NCI-H748 (cell line): ENCODE data around the gene GNGT2.

ENCODE experiments used
- DNase-seq: peaks from one replicate; lab custom pipeline; 2025; ENCODE audit not compliant: unreplicated experiment; lab: John Stamatoyannopoulos, UW

GNGT2 gene

DNA sequence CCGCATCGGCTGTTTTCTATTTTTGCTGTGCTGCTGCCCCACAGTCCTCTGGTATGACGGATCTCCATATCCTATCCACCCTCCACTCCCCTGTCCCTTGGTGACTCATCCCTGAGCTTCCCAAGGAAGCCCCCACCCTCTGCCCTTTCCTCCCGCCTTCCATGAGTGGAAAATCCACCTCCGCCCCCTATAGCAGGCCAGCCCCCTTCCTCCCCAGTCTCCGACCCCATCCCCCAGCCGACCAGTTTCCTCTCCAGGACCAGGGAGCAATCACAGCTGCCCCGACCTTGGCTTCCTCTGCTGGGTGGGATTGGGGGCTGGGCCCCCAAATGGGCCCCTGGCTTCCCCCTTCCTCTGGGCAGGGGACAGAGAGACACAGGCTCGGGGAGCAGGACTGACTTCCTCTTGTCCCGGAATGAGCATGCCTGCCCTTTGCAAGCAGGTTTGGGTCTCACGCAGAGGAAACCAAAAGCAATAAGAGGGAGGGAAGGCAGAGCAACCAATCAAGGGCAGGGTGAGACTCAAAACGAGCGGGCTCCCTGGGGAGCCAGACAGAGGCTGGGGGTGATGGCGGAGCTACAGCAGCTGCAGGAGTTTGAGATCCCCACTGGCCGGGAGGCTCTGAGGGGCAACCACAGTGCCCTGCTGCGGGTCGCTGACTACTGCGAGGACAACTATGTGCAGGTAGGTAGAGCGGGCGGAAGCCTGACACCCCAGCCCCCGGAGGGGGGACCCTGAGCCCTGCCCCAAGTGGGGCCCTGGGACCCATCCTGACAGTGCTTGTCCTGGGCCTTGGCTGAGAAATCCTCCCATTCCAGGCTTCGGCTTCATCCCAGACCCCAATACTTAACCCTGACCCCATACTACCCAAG lies at the start of gene GNGT2, which contains the start of gene ABI3:
GNGT2 (minus strand) TSS at position 417 of the 872 bp plus-strand sequence. CDS start 3,152 bp downstream, outside the sequence.
ABI3 (plus strand) TSS at position 550 of the 872 bp plus-strand sequence; CDS start at position 568, 18 bp downstream.
- no peak for DNase-seq

DNA sequence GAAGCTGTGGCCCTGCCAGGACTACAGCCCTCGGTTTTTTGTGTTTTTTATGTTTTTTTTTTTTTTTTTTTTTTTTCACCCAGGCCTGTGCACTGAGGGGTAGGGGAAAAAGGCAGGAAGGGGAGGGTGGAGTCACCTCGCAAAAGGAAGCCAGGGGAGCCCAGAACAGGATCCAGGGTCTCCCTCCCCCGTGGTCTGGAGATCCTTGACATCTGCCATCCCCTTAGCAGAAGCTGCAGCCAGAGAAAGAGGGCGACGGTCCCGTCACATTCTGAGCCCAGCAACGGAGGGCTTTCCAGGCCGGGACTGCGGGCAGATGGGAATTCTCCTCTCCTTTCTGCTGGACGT lies 49.3 kb upstream of the GNGT2 start:
- DNase-seq, result no peak

DNA sequence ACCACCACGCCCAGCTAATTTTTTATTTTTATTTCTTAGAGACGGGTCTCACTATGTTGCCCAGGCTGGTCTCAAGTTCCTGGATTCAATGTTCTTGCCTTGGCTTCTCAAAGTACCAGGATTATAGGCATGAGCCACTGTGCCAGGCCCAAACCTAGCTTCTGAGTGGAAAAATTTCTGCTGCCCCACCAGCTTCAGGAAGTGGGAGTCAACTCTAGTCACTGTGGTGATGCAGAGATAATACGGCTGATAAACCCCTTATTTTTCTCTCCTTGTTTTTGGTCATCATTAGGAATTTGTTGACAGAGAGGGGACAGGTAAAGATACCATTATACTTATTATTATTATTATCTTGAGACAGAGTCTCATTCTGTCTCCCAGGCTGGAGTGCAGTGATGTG lies 48.0 kb upstream of the GNGT2 start:
- DNase-seq, result no peak

DNA sequence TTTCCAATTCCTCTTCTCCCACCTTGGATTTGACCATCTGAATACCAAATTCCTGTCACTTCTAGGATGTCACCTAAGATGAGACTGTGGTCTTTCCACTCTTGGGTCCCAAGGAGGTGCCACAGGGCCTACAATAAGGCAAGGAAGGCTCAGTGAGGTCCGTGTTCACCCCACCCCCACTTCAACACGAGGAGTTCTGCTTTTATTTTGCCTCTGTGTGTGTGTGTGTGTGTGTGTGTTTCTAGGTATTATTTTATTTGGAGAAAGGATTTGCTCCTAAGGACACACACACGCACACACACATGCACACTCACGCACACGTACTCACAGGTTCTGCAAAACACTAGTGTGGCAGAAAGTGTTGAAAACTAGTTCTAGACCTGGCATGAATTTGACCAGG lies 44.8 kb upstream of the GNGT2 start:
- DNase-seq, result no peak

DNA sequence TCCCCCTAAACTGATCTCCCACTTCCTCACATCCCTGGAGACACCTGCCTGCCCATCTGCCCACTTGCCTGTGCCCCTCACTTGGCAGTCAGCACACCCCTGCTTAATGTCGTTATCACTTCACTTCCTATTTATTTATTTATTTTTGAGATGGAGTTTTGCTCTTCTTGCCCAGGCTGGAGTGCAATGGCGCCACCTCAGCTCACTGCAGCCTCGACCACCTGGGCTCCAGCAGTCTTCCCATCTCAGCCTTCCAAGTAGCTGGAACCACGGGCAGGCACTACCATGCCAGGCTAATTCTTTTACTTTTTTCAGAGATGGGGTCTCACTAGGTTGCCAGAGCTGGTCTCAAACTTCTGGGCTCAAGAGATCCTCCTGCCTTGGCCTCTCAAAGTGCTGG lies 43.7 kb upstream of the GNGT2 start:
- DNase-seq, result no peak

DNA sequence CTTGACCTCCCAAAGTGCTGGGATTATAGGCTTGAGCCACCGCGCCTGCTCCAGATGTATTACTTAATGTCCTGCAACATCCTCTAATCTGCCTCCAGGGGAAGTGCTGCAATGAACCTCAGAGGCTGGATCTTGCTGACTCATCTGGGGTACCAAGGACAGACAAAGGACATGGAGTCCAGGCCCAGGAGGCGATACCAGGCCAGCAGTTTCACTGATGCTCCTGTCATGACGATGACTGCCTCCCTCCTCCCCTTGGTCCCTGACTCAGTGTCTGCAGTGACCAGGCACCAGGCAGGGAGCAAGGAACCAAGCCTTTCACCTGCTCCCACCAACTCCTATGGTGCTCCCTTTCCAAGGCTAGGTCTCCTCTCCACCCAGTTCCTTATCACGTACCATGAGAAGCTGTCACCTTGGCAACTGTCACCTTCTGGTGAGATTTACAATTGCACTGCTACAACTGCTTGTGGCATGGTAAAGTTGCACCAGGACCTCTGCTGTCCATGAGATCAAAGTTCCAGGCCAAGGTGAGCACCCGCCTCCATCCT lies 41.8 kb upstream of the GNGT2 start:
- DNase-seq, result no peak

DNA sequence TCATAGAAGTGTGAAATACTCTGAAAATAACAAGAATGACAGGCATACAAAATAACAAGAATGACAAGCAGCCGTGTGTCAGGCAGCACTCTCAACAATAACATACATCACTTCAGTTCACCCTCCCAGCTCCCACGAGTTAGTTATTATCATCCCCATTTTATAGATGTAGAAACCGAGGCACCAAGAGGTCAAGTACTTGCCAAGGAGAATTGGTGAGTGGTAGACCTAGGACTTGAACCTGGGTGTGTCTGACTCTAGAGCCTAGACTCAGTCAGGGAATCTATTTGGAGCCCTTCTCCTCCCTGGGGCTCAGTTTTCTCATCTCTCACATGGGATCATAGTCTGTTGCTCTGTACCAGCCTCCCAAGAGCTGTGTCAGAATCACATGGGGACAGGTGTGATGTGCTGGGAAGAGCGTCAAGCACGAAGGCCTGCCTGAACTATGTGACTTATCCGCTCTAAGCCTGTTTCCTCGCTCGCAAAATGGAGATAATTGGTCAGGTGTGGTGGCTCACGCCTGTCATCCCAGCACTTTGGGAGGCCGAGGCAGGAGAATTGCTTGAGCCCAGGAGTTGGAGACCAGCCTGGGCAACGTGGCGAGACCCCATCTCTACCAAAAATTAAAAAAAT lies 39.6 kb upstream of the GNGT2 start:
- DNase-seq, result no peak

DNA sequence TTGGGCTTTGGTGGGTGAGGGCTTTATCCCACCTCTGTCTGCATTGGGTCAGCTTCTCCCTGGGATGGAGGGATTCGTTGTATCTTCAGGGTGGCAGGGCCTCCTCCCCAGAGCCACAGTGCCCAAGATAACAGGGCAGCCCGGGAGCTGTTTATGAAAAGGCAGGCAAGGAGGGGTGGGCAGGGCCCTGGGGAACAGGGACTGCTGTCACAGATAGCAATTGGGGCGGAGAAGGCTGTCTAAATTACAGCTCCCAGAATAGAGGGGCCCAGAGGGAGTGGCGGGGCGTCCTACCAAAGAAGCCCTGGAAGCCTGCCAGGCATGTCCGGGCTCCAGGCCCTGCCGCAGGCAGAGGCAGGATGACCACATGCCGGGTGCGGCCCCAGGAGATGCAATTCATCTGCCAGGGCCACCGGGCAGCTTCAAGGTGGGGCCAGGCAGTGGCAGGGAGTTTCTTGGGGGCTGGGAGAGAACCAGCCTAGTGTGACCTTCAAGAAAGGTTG lies 39.0 kb upstream of the GNGT2 start:
- DNase-seq, result no peak

DNA sequence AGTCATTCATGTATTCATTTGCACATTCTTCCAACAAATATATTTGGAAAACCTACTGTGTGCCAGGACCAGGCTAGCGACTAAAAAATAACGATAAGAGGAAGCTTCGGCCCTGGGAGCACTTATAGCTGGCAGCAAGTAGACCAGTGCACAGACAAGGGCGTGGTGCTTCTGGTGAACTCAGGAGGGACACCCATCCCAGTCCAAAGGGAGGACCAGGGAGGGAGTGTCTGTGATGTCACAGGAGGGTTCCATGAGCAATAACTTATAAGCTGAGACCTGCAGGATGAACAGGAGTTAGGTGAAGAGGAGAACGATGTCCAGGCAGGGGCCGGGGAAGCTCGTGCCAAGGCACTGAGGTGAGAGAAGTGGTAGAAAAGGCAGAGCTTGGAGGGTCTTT lies 37.6 kb upstream of the GNGT2 start:
- DNase-seq, result no peak

DNA sequence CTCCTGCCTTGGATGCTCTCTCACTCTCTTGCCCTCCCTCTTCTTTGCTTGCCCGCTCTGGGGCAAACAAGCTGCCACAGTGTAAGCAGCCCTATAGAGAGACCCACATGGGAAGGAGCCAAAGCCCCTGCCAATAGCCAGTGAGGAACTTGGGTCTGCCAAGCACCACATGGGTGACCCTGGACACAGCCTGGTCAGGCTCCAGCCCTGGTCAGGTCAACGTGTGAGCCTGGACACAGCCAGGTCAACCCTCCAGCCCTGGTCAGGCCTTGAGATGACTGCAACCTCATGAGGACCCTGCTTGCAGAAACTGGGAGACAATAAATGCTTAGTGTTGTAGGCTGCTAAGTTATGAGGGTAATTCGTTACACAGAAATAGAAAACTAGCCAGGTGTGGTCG lies 34.5 kb upstream of the GNGT2 start:
- no peak for DNase-seq

DNA sequence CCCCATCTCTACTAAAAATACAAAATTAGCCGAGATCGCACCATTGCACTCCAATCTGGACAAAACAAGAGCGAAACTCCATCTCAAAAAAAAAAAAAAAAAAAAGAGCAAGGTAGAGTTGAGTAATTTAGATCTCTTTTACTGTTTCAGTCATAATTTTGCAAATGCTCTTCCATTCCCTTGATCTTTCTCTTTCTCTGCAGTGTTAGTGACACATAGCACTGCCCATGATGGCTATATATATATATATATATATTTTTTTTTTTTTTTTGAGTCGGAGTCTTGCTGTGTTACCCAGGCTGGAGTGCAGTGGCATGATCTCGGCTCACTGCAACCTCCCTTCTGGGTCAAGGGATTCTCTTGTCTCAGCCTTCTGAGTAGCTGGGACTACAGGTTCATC lies 32.4 kb upstream of the GNGT2 start:
- no peak for DNase-seq

DNA sequence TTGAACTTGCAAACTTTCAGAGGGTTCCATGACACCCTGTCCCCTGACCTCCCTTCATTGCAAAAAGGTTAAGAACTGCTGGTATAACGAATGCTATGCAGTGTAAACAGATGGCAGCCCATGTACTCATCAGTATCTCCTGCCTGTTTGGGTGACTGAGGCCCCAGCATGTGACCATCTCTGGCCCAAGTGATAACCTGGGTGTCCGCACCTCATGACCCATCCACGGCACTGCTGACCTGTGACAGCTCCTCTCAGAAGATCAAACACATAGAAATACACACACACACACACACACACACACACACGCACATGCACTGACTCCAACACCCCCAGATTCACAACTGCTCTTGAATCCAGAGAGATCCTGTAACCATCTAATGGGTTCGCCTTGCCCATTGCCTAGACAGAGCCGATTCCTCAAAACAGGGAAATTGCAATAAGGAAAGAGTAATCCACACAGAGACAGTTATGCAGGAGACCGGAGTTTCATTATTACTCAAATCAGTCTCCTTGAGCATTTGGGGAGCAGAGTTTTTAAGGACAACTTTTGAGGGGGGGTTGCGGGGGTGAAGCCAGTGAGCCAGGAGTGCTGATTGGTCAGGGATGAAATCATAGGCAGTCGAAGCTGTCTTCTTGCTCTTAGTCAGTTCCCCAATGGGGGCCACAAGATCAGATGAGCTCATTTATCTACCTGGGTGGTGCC lies 31.5 kb upstream of the GNGT2 start:
- no peak for DNase-seq

DNA sequence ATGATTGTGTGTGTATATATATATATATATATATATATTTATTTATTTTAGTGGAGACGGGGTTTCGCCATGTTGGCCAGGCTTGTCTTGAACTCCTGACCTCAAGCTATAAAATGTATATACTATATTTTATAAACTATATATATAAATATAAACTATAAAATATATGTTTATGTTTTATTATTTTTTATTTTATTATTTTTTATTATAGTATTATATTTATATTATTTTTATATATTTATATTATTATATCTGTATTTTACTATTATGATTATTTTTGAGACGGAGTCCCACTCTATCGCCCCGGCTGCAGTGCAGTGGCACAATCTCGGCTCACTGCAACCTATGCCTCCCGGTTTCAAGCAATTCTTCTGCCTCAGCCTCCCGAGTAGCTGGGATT lies 30.7 kb upstream of the GNGT2 start:
- DNase-seq, result no peak

DNA sequence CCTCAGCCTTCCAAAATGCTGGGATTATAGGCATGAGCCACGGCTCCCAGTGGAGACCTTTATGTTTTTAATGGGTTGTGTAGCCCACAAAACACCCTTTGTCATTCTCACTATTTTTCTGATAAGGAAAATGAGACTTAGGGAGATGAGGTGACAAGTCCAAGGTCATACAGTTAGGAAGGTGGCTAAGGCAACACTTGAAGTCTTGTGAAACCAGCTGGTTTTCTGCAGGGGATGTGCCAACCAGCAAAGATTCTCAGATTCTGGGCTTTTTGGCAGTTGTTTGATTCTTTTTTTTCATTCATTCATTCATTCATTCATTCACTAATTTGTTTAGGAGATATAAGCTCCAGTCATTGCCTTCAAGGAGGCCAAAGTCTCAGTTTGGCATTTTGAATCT lies 30.2 kb upstream of the GNGT2 start:
- DNase-seq, result no peak

DNA sequence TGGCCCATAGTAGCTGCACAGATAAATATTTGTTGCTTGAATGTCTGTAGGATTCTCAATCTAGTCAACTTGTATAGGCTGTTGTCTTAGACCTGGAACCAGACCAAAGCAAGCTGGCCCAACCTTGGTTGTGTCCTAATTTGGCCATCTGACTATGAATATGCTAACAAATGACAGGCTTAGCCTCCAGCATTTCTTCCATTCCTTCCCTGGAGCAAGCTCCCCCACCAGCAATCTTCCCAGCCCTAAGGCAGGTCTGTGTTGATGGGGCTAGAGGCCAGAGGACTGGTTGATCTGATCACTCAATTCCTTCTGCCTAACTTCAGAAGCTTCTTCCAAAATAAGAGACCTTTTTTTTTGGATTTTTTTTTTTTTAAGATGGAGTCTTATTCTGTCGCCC lies 29.6 kb upstream of the GNGT2 start:
- DNase-seq, result no peak

DNA sequence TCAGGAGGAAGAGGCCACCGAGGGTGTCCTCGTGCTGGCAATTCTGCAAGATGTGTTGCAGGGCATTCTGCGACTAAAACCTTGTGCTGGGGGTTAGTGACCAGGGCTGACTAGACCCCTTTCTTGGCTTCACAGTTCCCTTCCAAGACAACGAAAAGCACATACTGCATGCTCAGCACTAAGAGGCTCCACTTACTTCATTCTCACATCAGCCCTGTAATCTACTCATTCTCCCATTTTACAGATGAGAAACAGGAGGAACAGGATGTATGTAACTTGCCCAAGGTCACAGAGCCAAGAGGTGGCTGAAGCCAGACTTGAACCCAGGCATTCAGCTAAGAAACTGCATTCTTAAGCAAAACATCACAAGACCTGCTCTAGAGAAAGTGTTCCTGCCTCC lies 25.5 kb upstream of the GNGT2 start:
- DNase-seq, result no peak

DNA sequence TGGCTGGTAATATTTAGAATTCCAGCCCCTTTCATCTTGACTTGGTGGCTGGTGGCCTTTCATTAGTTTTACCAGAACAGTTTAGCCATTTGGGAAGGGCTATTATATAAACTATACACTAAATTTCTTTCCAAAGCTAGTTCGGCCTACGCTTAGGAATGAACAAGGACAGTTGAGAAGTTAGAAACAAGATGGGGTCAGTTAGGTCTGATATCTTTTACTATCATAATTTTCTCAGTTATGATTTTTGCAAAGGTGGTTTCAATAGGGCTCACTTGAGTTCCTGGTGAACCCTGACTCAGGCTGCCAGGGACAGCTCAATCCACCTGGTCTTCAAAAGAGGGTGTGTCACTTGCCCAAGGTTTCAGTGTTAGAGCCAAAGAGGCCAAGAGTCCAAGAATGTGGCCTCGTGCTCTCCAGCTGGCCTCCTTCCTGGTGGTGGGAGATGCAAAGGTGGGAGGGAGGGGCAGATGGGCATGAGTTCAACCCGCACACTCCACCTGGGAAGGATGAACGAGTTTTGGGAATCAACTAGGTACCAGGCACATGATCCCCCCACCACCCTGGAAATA lies 24.2 kb upstream of the GNGT2 start:
- DNase-seq, result no peak

DNA sequence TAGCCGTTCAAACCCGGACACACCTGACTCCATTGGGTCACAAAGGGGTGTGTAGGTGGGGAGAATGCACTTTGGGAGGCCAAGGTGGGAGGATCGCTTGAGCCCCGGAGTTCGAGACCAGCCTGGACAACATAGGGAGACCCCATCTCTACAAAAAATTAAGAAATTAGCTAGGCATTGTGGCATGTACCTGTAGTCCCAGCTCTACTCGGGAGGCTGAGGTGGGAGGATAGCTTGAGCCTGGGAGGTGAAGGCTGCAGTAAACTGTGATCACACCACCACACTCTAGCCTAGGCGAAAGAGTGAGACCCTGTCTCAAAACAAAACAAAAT lies 21.2 kb upstream of the GNGT2 start:
- DNase-seq, result no peak

DNA sequence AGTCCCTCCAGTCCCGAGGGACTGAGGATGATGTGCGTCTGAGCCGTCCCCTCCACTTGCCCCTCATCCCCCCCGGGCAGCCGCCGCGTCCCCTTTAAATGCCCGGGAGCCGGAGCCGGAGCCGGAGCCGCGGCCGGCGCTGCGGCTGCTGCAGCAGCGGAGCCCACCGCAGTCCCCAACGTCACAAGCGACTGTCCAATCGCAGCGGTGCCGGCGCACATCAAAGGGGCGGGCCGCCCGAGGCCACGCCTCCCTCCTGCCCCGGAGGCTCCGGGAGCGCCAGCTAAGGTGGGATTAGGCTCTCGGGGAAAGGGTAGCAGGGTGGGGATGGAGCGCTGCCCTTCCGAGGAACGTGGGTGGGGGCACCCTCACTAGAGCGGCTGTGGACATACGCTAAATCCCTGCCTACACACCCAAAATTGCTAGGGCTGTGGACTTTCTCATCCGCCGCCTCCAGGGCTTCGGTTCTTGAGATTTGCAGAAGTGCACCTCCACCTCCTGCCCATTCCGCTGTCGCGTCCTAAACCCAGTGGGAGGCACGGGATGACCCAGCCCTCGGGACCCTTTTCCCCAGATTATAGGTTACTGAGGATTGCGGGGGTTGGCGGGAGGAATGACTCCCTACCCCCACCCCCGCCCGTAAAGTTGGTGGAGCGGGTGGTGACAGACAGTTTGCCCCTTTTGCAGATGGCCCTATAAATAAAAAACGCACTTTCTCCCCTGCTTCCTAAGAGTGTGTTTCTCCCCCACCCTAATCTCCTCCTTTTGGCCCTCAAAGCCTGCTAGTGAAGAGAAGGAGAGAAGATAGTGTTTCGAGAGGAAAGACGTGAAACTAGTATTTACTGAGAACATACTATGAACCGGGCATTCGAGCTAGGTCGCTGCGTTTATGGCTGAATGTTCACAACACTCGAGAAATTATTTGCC lies 20.5 kb upstream of the GNGT2 start, which contains the start of gene PHOSPHO1:
PHOSPHO1 (minus strand) TSS at position 152 of the 927 bp plus-strand sequence. CDS start 4,096 bp downstream, outside the sequence.
- DNase-seq, result peak; percentile 89
